ENCODE results near the gene PCDHGA4. TPM values are rescaled to one million over a fixed set of nuclear protein-coding genes. Genes with fewer than 3 reads are reported as not detected.
"Not testable (repeated sequence)": the region's sequence is repeated elsewhere in the genome, so short reads cannot be mapped to it uniquely, and the experiment has no call there.

Gene PCDHGA4
- total RNA-seq, 1 donor from 2014 or later = 15.6 TPM

GRCh38 chr5:141374627-141375026, 19.8 kb downstream of the PCDHGA4 start:
- intact Hi-C loops (cut with DNase I) = no loop called here
- no peak for DNase-seq (ENCODE audit: low spot score)

- intact Hi-C loops (cut with DNase I); DNase-seq (ENCODE audit: low spot score): not testable (repeated sequence)
Measured at GRCh38 chr5:141375444-141376155, 20.8 kb downstream of the PCDHGA4 start.

GRCh38 chr5:141382469-141383294, 27.9 kb downstream of the PCDHGA4 start, which contains the start of gene PCDHGA7:
TSS of gene PCDHGA7 (plus strand) at chr5:141382742. CDS start at chr5:141382900, 158 bp downstream.
- intact Hi-C loops (cut with DNase I) = no loop called here
- no peak for DNase-seq (ENCODE audit: low spot score)

GRCh38 chr5:141383345-141383744, 28.5 kb downstream of the PCDHGA4 start:
- intact Hi-C loops (cut with DNase I) = no loop called here
- no peak for DNase-seq (ENCODE audit: low spot score)

DNA sequence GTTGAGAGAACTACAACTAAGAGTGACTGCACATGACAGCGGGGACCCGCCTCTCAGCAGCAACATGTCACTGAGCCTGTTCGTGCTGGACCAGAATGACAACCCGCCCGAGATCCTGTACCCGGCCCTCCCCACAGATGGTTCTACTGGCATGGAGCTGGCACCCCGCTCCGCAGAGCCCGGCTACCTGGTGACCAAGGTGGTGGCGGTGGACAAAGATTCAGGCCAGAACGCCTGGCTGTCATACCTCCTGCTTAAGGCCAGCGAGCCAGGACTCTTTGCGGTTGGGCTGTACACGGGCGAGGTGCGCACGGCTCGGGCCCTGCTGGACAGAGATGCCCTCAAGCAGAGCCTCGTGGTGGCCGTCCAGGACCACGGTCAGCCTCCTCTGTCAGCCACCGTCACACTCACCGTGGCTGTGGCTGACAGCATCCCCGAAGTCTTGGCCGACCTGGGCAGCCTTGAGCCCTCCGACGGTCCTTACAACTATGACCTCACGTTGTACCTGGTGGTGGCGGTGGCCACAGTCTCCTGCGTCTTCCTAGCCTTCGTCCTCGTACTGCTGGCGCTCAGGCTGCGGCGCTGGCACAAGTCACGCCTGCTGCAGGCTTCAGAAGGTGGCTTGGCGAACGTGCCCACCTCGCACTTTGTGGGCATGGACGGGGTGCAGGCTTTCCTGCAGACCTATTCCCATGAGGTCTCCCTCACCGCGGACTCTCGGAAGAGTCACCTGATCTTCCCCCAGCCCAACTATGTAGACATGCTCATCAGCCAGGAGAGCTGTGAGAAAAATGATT, 29.8 kb downstream of the PCDHGA4 start:
- no peak for DNase-seq (ENCODE audit: low spot score)
- intact Hi-C loops (cut with DNase I) = no loop called here

- intact Hi-C loops (cut with DNase I); DNase-seq (ENCODE audit: low spot score): not testable (repeated sequence)
Measured at GRCh38 chr5:141387557-141388311, 32.9 kb downstream of the PCDHGA4 start, which contains the start of gene PCDHGB4. TSS of gene PCDHGB4 (plus strand) at chr5:141387698. CDS start at chr5:141387885, 187 bp downstream.

DNA sequence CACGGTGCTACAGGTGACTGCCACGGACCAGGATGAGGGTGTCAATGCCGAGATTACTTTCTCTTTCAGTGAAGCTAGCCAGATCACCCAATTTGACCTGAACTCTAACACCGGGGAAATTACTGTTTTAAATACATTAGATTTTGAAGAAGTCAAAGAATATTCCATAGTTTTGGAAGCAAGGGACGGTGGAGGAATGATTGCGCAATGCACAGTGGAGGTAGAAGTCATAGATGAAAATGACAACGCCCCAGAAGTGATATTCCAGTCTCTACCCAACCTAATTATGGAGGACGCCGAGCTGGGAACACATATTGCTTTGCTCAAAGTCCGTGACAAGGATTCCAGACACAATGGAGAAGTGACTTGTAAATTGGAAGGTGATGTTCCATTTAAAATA, 33.8 kb downstream of the PCDHGA4 start:
- intact Hi-C loops (cut with DNase I) = no loop called here

DNA sequence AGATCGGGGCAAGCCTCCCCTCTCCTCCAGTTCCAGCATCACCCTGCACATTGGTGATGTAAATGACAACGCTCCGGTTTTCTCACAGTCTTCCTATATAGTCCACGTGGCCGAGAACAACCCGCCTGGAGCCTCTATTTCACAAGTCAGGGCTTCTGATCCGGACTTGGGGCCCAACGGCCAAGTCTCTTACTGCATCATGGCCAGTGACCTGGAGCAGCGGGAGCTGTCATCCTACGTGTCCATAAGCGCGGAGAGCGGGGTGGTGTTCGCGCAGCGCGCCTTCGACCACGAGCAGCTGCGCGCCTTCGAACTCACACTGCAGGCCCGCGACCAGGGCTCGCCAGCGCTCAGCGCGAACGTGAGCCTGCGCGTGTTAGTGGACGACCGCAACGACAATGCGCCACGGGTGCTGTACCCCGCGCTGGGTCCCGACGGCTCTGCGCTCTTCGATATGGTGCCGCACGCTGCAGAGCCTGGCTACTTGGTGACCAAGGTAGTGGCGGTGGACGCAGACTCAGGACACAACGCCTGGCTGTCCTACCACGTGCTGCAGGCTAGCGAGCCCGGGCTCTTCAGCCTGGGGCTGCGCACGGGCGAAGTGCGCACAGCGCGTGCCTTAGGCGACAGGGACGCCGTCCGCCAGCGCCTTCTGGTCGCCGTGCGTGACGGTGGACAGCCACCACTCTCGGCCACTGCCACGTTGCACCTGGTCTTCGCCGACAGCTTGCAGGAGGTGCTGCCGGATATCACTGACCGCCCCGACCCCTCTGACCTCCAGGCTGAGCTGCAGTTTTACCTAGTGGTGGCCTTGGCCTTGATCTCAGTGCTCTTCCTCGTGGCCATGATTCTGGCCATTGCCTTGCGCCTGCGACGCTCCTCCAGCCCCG, 34.6 kb downstream of the PCDHGA4 start:
- DNase-seq (ENCODE audit: low spot score) = no peak
- intact Hi-C loops (cut with DNase I) = loop anchor here (2.0 kb wide), 1 partner anchor 19 kb away; the partner anchor contains the start of gene PCDHGB3

More for the DNA sequence above, 33.8 kb downstream of the PCDHGA4 start:
- no peak for DNase-seq (ENCODE audit: low spot score)

DNA sequence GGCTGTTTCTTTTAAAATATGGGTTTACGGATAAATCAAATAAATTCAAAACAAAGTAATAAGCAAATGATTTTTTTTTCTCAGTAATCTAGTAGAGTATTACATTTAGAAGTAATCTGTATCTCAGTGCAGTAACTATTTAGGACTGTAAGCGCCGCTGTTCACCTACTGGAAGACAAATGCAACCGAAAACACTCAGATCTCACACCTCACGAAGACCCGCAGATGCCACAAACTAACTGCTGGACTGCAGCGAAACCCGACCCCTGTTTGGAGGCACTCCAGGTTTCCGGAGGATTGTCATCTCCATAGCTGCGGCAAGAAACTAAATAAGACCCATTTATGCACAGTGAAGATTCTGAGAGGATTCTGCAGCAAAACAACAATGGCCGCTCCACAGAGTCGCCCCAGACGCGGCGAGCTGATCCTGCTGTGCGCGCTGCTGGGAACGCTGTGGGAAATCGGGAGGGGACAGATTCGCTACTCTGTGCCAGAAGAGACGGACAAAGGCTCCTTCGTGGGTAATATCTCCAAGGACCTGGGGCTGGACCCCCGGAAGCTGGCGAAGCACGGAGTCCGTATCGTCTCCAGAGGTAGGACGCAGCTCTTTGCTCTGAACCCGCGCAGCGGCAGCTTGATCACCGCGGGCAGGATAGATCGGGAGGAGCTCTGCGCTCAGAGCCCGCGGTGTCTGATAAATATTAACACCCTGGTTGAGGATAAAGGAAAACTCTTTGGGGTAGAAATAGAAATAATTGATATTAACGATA, 37.8 kb downstream of the PCDHGA4 start, which contains the start of gene PCDHGA8:
Gene PCDHGA8, plus strand, starts transcription at position 205 of the 770 bp plus-strand sequence. Its CDS starts 181 bp downstream, at position 386.
- no peak for DNase-seq (ENCODE audit: low spot score)
- intact Hi-C loops (cut with DNase I) = no loop called here

DNA sequence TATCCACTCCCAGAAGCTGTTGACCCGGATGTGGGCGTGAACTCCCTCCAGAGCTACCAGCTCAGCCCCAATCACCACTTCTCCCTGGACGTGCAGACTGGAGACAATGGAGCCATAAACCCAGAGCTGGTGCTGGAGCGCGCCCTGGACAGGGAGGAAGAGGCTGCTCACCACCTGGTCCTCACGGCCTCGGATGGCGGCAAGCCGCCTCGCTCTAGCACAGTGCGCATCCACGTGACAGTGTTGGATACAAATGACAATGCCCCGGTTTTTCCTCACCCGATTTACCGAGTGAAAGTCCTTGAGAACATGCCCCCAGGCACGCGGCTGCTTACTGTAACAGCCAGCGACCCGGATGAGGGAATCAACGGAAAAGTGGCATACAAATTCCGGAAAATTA, 38.4 kb downstream of the PCDHGA4 start:
- DNase-seq (ENCODE audit: low spot score) = no peak
- intact Hi-C loops (cut with DNase I) = no loop called here

- DNase-seq (ENCODE audit: low spot score); intact Hi-C loops (cut with DNase I): not testable (repeated sequence)
Measured at GRCh38 chr5:141394401-141395187, 39.8 kb downstream of the PCDHGA4 start.

- intact Hi-C loops (cut with DNase I); DNase-seq (ENCODE audit: low spot score): not testable (repeated sequence)
Measured at GRCh38 chr5:141397756-141398551, 43.1 kb downstream of the PCDHGA4 start, which contains the start of gene PCDHGB5. TSS of gene PCDHGB5 (plus strand) at chr5:141397947. CDS start at chr5:141398128, 181 bp downstream.

DNA sequence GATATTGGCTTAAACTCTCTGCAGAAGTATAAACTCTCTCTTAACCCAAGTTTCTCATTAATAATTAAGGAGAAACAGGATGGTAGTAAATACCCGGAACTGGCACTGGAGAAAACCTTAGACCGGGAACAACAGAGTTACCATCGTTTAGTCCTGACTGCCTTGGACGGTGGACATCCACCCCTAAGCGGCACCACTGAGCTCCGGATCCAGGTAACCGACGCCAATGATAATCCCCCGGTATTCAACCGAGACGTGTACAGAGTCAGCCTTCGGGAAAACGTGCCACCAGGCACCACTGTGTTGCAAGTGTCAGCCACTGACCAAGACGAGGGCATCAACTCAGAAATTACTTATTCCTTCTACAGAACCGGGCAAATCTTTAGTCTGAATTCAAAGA, 43.8 kb downstream of the PCDHGA4 start:
- DNase-seq (ENCODE audit: low spot score) = peak; percentile 5
- intact Hi-C loops (cut with DNase I) = no loop called here

GRCh38 chr5:141399555-141400258, 44.9 kb downstream of the PCDHGA4 start:
- DNase-seq (ENCODE audit: low spot score) = peak; percentile 46
- intact Hi-C loops (cut with DNase I) = loop anchor here (5.0 kb wide), 1 partner anchor 42 kb away; the partner anchor contains the start of genes PCDHGA4 and PCDHGB2

Measured in cardiac septum (tissue), 1 donor.